HG03469 (cell line): ENCODE measurements around the gene TAF3.
"Not testable (repeated sequence)": the region's sequence is repeated elsewhere in the genome, so short reads cannot be mapped to it uniquely, and the experiment has no call there.

Source experiments
- ATAC-seq: cut with Tn5 transposase; IDR thresholded peaks from one replicate; pipeline ENCODE4 v1.9.1; 2021; ENCODE audit warnings: mild to moderate bottlenecking, moderate library complexity, moderate number of reproducible peaks; ENCODE audit not compliant: unreplicated experiment

Gene TAF3, protein sequence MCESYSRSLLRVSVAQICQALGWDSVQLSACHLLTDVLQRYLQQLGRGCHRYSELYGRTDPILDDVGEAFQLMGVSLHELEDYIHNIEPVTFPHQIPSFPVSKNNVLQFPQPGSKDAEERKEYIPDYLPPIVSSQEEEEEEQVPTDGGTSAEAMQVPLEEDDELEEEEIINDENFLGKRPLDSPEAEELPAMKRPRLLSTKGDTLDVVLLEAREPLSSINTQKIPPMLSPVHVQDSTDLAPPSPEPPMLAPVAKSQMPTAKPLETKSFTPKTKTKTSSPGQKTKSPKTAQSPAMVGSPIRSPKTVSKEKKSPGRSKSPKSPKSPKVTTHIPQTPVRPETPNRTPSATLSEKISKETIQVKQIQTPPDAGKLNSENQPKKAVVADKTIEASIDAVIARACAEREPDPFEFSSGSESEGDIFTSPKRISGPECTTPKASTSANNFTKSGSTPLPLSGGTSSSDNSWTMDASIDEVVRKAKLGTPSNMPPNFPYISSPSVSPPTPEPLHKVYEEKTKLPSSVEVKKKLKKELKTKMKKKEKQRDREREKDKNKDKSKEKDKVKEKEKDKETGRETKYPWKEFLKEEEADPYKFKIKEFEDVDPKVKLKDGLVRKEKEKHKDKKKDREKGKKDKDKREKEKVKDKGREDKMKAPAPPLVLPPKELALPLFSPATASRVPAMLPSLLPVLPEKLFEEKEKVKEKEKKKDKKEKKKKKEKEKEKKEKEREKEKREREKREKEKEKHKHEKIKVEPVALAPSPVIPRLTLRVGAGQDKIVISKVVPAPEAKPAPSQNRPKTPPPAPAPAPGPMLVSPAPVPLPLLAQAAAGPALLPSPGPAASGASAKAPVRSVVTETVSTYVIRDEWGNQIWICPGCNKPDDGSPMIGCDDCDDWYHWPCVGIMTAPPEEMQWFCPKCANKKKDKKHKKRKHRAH

DNA sequence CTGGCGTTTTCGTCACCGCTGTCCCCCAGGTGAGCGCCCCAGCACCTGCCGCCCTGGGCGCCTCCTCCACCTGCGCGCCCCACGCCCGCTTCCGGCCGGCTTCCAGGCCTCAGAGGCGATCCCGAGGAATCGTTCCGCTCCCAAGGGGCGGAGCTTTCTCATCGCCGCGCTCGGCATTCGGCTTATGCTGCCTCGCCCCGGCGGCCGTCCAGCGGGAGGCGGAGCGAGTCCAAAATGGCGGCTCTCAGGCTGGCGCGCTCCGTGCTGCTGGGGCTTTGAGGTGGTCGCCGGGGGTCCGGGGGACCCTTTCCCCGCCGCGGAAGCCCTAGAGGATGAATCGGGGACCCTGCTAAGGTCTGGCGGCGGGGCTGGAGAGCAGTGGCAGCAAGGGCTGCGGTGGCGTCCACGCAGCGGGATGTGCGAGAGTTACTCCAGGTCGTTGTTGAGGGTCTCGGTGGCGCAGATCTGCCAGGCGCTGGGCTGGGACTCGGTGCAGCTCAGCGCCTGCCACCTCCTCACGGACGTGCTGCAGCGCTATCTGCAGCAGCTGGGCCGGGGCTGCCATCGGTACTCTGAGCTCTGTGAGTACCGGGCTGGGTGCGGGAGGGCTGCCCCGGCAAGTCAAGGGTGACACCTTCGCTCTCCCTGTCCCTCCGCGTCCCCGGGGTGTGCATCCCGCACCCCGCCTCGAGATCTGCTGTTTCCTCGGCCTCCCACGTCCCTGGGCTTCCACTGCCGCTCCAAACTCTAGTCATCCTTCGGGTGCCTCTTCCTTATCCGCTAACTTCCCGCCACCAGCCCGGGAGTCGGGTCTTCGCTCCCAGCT lies at the start of gene TAF3:
Gene TAF3 (plus strand): TSS at position 211 of the 826 bp plus-strand sequence. CDS start 205 bp downstream, at position 416.
- peak; percentile 73 for ATAC-seq

DNA sequence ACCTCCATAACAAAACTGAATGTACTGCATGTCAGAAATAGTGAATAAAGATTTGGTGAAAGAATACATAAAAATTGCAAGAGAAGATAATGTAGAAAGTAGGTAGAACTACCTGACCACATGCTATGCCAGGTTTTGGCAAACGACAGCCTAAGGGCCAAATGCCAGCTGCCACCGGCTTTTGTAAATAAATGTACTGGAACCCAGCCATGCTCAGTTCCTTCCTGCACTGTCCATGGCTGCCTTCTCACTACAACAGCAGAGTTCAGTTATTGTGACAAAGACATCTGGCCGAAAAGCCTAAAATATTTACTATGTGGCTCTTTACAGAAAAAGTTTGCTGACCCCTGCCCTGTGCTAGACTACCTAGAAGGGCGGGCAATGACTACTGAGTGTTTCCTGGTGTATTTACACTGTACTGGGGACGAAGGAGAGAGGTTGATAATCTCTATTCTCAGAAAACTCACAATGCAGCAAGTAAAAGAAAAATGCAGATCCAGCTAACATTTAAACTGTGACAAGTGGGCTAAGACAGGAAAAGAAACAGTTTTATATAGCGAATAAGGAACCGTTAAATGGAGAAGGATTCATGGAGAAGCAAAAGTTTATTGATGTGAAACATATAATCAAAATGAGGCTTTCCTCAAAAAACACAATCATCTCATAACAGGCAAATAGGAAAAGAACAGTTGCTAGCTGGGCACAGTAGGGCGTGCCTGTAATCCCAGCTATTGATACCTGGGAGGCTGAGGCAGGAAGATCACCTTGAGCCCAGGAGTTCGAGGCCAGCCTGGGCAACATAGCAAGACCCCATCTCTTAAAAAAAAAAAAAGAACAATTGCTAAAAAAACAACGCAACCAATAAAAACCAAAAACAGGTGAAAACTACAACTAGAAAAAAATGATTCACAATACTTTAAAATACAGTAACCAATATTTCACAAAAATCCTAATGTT lies 44.2 kb upstream of the TAF3 start:
- no peak for ATAC-seq

DNA sequence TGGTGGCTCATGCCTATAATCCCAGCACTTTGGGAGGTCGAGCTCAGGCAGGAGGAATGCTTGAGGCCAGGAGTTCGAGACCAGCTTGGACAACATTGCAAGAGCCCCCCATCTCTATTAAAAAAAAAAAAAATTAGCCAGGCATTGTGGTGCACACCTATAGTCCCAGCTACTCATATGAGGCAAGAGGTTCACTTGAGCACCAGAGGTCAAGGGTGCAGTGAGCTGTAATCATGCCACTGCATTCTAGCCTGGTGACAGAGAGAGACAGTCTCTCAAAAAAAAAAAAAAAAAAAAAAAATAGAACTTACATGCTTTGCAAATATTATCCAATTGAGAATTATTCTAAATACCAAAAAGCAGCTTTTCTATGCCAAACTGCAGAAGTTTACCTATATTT lies 41.5 kb upstream of the TAF3 start:
- no peak for ATAC-seq

DNA sequence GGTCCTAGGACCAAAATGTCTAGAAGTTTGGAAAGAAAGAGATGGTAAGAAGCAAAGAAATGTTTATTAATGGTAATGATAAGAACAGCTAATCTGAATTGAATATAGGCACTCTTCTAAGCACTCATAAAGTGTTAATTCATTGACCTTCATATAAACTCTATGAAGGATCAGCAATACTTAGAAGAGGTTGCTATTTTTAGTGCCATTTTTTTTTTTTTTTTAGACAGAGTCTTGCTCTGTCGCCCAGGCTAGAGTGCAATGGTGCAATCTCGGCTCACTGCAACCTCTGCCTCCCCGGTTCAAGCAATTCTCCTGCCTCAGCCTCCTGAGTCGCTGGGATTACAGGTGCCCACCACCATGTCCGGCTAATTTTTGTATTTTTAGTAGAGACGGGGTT lies 36.1 kb upstream of the TAF3 start:
- not testable (repeated sequence) for ATAC-seq

DNA sequence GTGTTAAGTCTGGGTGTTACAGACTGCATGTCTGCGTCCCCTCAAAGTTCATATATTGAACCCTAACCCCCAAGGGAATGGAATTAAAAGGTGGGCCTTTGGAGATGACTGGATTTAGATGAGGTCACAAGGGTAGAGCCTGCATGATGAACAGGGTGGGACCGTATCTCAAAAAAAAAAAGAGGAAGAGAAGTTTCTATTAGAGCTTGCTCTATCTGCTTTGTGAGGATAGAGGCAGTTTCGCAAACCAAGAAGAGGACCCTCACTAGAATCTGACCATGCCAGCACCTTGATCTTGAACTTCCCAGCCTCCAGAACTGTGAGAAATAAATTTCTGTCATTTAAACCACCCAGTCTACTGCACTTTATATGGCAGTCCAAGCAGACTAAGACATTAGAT lies 31.9 kb upstream of the TAF3 start:
- no peak for ATAC-seq

DNA sequence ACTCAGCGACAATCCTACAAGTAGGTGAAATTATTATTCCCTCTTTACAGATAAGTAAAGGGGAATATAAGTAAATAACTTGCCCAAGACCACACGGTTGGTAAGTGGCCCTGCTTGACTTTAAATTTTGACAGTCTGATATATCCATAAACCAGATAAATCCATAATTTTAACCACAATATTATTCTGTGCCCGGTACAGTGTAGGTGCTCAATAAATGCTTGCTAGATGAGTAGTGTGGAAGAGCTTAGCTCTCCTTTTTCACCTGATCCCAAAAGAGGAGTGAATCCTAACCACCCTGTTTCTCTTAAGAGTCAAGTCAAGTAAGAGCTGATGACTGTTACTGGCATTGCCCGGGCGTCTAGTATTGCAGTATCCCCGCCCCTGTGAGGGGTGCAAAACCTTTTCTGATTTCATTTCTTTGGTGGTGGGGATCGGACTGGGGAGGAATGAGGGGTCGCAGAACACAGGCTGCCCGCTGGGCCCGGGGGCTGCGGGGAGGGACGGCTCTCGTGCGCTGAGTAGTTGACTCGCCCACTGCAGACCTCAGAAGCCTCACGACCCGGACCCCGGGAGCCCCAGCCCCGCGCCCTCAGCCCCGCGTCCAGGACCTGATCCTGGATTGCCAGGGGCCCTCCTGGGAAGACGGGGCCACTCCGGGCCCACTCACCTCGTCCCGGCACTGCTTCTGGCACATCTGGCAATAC lies 31.0 kb upstream of the TAF3 start:
- no peak for ATAC-seq

DNA sequence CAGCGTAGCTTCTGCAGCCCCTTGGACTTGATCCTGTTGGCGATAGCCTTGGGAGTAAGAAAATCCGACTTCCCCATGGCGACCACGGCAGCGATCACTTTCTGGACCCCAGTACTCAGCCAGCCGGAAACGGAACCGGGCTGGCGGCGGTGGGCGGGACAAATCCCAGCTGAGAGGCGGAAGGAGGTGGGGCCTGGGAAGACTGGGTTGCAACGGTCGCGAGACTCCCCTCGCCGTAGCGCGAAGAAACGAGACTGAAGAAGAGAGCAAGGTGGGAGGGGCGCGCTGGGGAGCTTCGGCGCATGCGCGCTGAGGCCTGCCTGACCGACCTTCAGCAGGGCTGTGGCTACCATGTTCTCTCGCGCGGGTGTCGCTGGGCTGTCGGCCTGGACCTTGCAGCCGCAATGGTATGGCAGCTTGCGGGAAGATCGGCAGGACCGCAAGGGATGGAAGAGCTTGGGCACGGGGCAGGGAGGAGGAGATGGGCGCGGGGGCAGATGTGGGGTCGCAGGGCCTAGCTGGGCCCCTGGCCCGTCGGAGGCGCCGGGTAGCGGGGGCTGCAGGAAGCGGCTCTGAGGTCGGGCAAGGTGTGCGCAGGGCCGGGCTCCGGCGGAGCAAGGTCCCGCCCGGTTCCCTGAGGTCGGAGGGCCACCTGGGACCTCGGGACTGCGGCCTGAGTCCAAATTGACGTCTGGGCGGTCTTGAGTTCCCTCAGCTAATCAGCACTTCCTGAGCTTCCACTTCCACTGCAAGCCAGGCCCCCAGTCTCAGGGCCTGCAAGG lies 30.3 kb upstream of the TAF3 start, which contains the start of the genes ATP5F1C and KIN:
Gene ATP5F1C (plus strand): TSS at position 321 of the 782 bp plus-strand sequence. CDS start 31 bp downstream, at position 352.
Gene KIN (minus strand): TSS at position 137 of the 782 bp plus-strand sequence. CDS start 60 bp downstream, at position 77.
- peak; percentile 92 for ATAC-seq

DNA sequence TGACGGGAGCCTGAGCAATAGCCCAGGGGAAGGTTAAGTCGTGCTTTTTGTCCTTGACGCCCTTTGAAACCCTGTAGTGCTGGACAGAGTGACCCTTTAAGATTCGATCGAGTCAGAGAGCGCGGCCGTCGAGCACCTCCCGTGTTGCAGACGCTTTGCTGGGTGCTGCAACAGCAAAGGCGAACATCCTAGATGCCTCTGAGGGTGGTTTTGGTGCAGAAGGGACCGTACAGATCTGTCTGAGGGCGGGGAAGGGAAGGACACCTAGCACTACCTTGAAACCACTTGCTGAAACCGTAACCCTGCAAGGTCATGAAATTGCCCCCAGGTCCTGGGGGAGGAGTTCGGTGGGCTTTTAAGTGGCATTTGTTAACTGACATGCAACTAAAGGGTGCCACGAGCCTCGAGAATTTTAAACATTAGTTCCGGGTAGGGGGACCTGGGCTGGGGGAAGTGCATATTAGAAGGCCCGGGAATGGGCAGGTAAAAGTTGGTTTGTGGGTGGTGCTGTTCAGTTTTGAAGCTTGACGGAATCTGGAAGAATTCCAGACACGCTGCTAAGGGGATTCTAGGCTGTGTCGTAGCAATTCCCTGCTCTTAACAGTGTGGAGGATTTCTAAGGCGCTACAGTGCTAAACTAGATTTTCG lies 29.5 kb upstream of the TAF3 start:
- ATAC-seq: peak; percentile 7

DNA sequence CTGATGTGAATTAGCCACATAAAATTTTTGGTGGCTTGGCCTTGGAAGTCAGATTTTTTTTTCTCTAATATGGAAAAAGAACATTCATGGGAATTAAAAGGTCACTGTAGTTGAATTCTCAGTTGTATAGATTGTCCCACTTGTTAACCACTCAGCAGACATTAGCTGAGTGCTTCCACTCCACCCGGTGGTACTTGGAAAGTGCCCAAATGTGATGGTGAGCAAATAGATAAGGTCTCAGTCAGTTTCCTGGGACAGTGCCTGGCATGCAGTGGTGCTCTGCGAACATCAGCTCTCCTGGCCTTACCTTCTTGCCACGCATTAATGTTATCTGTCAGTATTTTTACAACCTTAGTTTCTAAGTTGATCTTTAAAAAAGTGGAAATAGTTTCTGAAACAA lies 28.9 kb upstream of the TAF3 start:
- no peak for ATAC-seq

DNA sequence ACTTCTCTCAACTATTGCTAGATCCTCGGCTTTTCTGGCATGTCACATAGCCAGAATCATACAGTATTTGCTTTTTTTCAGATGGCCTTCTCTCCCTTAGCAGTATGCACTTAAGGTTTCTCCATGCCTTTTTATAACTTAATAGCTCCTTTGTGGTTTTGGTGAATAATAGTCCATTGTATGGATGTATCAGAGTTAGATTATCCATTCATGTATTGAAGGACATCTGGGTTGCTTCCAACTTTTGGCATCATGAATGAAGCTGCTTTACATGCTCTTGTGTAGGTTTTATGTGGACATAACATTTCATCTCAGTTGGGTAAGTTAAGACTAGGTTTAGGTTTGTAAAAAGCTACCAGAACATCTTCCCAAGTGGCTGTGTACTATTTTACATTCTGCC lies 25.8 kb upstream of the TAF3 start:
- ATAC-seq: no peak

DNA sequence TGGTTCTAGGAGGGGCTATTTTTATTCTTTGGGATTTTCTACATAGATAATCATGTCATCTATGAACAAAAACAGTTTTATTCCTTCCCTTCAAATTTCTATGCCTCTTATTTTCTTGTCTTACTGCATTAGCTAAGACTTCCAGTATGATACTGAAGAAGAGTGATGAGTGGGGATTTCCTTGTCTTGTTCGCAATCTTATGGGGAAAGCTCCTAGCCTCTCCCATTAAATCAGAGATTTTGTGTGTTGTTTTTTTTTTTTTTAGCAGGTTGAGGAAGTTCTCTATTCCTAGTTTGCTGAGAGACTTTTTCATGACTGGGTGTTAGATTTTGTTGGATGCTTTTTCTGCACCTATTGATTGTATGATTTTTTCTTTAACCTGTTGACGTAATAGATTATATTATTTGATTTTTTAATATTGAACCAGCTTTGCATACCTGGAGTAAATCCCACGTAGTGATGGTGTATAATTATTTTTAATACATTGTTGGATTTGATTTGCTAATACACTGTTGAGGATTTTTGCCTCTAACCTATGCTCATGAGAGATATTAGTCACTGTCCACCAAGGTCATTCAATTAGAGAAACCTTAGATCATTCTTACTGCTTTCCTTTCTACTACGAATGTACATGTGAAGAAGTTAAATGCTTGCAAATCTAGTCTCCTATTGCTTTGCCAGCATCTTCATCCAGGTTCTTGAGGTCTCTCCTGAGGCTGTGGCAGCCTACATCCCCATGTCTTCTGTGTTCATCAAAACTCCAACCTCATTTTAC lies 23.9 kb upstream of the TAF3 start:
- no peak for ATAC-seq

DNA sequence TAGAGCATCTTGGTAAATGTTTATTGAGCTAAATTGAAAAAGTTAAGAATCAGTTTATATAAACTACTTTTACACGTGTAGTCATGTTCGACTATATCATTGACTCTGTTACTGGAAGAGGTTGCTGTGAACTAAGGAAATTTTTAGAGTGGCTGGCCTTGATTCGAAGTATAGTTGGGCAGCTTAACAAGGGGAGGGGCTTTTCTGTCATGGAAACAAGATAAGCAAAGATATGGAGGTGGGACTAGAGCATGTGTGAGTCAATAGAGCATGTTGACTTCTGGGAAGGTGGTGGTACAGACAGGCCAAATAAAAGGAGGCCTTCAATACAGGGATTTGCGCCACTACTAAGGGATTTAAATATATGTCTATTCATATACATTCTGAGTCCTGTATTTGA lies 22.7 kb upstream of the TAF3 start:
- no peak for ATAC-seq

DNA sequence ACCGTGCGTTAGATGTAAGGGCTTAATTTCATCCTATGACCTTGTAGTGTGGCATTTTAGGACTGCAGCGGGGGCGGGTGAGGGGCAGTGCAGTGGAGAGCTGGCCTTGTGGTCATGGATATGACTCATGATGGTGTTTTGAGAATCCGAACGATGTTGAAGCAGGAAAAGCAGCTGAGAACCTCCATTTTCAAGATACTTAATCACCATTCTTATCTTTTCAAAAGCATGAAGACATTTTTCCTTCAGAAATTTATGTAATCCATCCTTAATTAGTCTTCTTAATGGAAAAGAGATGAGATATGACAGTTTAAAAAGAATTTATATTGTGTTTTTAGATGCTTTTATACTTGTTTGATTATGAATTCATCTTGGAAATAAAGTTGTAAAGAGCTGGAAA lies 20.7 kb upstream of the TAF3 start:
- no peak for ATAC-seq

DNA sequence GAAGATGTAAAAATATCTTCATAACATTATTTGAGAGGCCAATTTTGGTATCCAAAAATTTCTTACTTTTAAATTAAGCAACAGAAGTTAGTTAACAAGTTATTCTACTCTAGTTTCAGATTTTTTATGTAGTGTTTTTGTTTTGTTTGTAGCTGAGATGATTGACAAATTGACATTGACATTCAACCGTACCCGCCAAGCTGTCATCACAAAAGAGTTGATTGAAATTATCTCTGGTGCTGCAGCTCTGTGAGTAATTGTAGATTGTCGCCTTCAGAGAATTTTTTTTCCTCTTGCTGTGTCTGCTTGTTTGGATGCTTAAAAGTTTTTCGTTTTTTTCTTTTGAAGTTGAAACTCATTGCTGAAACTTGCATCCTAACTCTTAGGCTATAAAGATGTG lies 15.7 kb upstream of the TAF3 start:
- no peak for ATAC-seq

DNA sequence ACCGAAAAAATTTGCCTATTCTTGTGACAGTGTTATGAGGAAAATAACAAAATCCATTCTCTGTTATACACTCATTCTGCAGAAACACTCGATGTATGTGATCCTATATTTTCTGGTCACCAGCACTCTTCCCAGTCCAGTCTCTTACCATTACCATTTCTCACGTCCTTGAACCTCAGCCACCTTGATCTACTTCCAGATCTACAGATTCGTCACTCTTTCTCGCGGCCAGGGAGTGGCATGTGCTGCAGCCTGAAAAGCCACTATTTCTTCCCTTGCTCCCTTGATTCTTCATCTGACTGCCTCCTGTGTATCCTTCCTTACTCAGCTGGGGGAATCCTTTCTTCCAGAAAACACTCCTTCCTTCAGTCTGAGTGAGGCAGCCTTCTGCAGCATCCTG lies 14.1 kb upstream of the TAF3 start:
- no peak for ATAC-seq

DNA sequence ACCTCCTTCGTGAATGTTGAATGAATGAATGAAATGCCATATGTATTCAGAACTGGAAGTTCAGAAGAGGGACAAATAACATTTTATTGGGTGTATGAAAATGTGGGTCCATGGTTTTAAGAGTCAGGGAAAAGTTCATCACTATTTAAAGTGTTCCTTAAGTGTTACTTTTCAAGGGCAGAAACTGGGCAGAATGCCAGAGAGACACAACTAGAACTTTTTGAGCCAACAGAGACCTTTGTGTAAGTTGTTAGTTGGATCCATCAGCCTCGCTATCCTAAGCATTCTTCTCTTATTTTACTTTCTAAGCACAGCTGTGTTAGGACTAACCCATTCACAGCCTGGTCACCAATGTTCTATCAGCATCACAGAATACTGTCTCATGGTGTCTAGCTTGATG lies 13.6 kb upstream of the TAF3 start:
- ATAC-seq: no peak

DNA sequence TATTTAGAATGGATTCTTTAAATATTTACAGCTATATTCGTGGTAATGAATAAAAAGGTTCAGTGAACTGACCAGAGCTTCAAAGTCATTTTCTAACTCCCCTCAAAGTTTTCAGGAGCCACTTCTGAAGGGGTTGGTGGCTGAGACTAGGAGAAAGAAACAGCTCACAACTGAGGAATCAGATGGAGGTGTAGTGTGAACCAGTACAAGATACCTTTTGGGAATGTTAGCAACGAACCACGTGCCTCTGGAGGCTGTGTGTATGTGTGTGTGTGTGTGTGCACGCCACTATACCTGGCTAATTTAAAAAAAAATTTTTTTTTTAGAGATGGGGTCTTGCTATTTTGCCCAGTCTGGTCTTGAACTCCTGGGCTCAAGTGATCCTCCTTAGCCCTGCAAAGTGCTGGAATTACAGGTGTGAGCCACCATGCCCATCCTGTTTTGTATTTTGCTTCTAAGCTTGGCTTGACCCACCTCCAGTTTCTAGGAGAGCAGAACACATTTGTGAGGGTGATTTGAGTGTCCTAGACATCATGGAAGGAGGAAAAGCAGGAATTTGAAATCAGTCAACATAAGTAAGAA lies 9.5 kb upstream of the TAF3 start:
- no peak for ATAC-seq
